ENCODE results near the gene PPIL4.
"Not testable (repeated sequence)": the region's sequence is repeated elsewhere in the genome, so short reads cannot be mapped to it uniquely, and the experiment has no call there.

PPIL4 gene

GRCh38 chr6:149541139-149541538 is 4.7 kb downstream of the PPIL4 start:
- FAIRE-seq (no peak), DNase-seq (ENCODE audit: insufficient read length, low spot score) (no peak)

GRCh38 chr6:149534742-149535141 is 11.1 kb downstream of the PPIL4 start:
- FAIRE-seq = no peak

GRCh38 chr6:149529650-149530049 is 16.2 kb downstream of the PPIL4 start:
- FAIRE-seq (no peak), DNase-seq (ENCODE audit: insufficient read length, low spot score) (no peak)

More at GRCh38 chr6:149534742-149535141, 11.1 kb downstream of the PPIL4 start:
- no peak for DNase-seq (ENCODE audit: insufficient read length, low spot score)

- FAIRE-seq (no peak), DNase-seq (ENCODE audit: insufficient read length, low spot score) (no peak)
Measured at GRCh38 chr6:149515494-149515893, 30.3 kb downstream of the PPIL4 start.

DNA sequence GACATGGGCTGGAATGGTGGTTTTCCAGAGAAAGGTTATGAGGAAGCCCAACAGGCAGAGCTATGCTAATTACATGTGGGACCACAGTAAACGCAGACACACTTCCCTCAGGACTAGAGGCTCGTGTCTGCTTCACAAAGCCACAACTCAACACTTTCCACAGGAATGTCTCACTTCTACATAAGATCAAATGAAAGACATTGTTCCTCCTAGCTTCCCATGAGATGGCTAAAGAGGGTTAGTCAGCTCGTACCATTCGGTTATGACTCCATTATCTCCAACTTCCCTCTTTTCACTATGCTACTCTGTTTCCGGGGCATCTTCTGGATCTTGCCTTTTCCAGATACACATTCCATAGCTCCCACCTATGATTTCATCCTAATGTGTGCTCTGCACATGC is 31.9 kb downstream of the PPIL4 start:
- FAIRE-seq (no peak), DNase-seq (ENCODE audit: insufficient read length, low spot score) (no peak)

DNA sequence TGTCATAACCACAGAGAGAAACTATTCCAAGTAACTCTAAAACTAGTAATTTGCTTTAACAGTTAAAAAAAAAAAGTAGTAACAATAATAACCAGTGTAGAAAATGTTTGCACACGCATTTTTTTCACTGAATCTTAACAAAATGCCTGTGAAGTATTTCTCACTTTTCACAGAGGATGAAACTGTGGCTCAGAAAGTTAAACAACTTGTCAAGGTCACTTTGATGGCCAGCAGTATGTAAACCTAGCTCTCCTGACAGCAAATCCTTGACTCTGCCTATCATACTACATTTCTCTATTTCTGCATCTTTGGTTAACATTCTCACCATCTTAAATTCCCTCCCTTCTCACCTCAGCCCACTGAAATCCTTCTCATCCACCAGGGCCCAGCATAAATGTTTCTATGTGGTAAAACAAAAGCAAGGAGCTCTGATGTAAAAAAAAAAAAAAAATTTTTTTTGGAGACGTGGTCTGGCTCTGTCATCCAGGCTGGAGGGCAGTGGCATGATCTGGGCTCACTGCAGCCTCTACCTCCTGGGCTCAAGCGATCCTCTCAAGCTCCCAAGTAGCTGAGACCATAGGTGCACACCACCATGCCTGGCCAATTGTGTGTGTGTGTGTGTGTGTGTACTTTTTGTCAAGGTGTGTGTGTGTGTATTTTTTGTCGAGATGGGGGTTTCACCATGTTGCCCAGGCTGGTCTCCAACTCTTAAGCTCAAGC is 34.9 kb downstream of the PPIL4 start:
- no peak for FAIRE-seq
- no peak for DNase-seq (ENCODE audit: insufficient read length, low spot score)

DNA sequence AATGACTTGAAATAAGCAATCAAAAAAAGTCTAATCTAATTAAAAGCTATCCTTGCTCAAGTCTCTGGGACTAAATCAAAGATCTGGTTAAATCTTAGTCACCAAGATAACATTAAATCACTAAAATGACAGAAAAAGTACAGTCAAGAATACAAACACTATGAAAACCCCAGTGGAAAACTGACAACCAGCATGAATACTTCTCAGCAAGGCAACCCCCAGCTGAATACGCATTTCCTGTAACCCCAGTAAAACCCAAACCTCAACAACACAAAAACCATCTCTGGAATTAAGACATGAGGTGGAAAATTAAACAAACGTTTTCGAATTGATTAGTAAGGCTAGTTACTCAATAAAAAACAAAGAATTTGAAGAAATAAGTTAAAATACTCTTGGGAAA is 37.4 kb downstream of the PPIL4 start:
- no peak for DNase-seq (ENCODE audit: insufficient read length, low spot score)
- no peak for FAIRE-seq

GRCh38 chr6:149503872-149504271 is 42.0 kb downstream of the PPIL4 start:
- FAIRE-seq (no peak), DNase-seq (ENCODE audit: insufficient read length, low spot score) (no peak)

DNA sequence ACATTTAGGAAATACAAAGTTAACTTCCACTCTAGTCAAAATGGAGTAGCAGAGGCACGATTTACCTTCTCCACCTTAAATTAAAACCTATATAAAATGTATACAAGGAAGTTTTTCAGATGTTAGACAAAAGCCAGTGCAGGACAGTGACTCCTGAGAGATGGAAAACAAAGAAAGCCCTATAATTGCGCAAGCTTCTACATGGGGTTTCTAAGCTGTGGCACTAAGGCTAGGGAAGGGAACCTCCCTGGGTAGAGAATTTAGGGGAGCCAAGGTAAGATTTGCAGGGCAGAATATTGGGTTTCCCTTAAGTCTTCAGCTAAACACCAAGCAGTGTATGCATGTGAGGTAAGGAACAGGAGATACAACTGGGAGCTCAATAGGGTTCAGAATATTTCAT is 42.6 kb downstream of the PPIL4 start:
- no peak for FAIRE-seq
- DNase-seq (ENCODE audit: insufficient read length, low spot score) = no peak

- no peak for DNase-seq (ENCODE audit: insufficient read length, low spot score)
- FAIRE-seq = no peak
Measured at GRCh38 chr6:149501768-149502167, 44.1 kb downstream of the PPIL4 start.

DNA sequence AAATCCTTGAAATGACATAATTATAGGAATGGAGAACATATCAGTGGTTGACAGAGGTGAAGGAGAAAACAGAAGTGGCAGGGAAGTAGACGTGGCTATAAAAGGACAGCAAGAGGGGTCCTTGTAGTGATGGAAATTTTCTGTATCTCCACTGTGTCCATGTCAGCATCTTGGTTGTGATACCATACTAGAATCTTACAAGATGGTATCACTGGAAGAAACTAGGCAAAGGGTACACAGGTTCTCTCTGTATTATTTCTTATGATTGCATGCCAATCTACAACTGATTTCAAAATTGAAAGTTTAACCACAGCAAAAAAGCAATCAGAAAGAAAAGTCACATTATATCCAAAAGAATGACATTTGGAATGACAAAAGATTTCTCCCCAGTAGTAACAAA is 44.6 kb downstream of the PPIL4 start:
- FAIRE-seq (no peak), DNase-seq (ENCODE audit: insufficient read length, low spot score) (no peak)

GRCh38 chr6:149500096-149500495 is 45.7 kb downstream of the PPIL4 start:
- DNase-seq (ENCODE audit: insufficient read length, low spot score) (no peak), FAIRE-seq (no peak)

GRCh38 chr6:149499066-149499465 is 46.8 kb downstream of the PPIL4 start:
- no peak for FAIRE-seq
- DNase-seq (ENCODE audit: insufficient read length, low spot score) = peak; percentile 47

- no peak for FAIRE-seq
- DNase-seq (ENCODE audit: insufficient read length, low spot score) = no peak
Measured at GRCh38 chr6:149497365-149497764, 48.5 kb downstream of the PPIL4 start.

DNA sequence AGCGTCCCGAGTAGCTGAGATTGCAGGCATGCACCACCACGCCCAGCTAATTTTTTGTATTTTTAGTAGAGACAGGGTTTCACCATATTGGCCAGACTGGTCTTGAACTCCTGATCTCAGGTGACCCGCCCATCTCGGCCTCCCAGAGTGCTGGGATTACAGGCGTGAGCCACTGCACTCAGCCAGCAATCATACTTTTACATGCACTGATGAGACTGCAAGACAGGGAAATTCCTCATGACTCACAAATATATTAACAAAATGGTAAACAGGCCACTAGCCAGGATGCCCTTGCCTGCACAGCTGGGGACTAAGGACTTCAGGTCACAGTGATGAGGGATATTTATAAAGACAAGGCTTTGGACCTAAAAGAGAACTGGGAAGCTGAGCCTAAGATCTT is 49.2 kb downstream of the PPIL4 start:
- DNase-seq (ENCODE audit: insufficient read length, low spot score); FAIRE-seq: not testable (repeated sequence)

GRCh38 chr6:149495349-149496016 is 50.4 kb downstream of the PPIL4 start:
- FAIRE-seq; DNase-seq (ENCODE audit: insufficient read length, low spot score): not testable (repeated sequence)

DNA sequence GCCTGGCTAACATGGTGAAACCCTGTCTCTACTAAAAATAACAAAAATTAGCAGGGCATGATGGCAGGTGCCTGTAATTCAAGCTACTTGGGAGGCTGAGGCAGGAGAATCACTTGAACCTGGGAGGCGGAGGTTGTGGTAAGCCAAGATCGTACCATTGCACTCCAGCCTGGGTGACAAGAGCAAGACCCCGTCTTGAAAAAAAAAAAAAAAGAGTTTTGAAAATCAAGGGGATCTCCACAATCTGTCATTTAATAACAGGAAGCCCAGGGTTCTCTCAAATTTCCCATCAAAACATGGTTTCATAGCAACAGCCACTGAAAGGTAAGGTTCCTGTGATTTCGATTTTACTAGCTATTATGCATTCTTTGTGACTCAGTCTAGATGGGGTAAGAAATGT is 51.0 kb downstream of the PPIL4 start:
- not testable (repeated sequence) for FAIRE-seq
- peak; percentile 21 for DNase-seq (ENCODE audit: insufficient read length, low spot score)

- DNase-seq (ENCODE audit: insufficient read length, low spot score) = no peak
- FAIRE-seq = no peak
Measured at GRCh38 chr6:149493761-149494320, 52.0 kb downstream of the PPIL4 start.

- no peak for FAIRE-seq
- DNase-seq (ENCODE audit: insufficient read length, low spot score) = no peak
Measured at GRCh38 chr6:149492798-149493343, 53.0 kb downstream of the PPIL4 start.

DNA sequence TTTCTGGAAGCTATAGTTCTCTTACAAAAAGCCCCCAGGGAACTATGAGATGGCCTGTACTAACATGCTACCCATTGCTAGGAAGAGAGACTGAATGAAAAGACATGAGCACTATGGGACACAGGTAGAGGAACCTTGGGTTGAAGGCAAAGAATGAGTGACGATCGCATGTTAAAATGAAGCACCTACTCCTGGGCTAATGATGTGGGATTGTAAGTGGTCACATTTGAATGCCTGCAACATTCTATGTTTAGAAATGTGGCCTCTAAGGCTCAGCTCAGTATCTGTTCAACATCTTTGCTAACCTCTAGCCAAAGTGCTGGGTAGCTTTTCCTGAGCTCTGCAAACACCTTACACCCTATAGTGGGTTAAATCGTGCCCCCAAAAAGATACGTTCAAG is 55.9 kb downstream of the PPIL4 start:
- DNase-seq (ENCODE audit: insufficient read length, low spot score) (no peak), FAIRE-seq (no peak)

- FAIRE-seq (no peak), DNase-seq (ENCODE audit: insufficient read length, low spot score) (no peak)
Measured at GRCh38 chr6:149488815-149489214, 57.0 kb downstream of the PPIL4 start.

DNA sequence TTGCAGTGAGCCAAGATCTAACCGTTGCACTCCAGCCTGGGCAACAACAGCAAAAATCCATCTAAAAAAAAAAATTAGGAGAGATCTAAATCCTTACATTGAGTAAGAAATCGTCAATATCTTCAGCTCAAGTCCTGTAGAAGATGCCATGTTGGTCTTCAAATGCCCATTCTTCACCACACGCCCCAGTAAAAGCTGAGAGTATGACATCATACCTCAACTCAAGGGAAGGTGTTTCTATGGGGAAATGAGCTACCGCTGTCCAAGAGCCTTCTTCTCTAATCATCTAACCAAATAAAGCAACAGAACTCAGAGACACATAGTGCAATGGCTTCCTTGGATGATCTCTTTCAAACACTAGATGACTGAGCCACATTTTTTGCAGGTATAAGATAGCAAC is 58.5 kb downstream of the PPIL4 start:
- DNase-seq (ENCODE audit: insufficient read length, low spot score) (no peak), FAIRE-seq (no peak)

All from HTR-8/SVneo (cell line).